Glutamatergic neuron (in vitro differentiated cells): ENCODE results near the gene COL2A1. TPM values are rescaled to one million over a fixed set of nuclear protein-coding genes. Genes with fewer than 3 reads are reported as not detected.

Experiments
- DNase-seq: peaks from one replicate; pipeline ENCODE4 v3.0.0; 2022
- H3K27ac Mint-ChIP-seq: one replicate; pipeline ENCODE4 v1.8.0; 2020; ENCODE audit warnings: mild to moderate bottlenecking, mixed read lengths, inconsistent platforms; ENCODE audit not compliant: unreplicated experiment
- H3K27me3 Mint-ChIP-seq: one replicate; pipeline ENCODE4 v1.8.0; 2020; ENCODE audit warnings: mild to moderate bottlenecking, moderate library complexity, mixed read lengths, inconsistent platforms; ENCODE audit not compliant: unreplicated experiment
- H3K36me3 Mint-ChIP-seq: one replicate; pipeline ENCODE4 v1.8.0; 2020; ENCODE audit warnings: mild to moderate bottlenecking, mixed read lengths, inconsistent platforms; ENCODE audit not compliant: unreplicated experiment
- H3K4me1 Mint-ChIP-seq: one replicate; pipeline ENCODE4 v1.8.0; 2020; ENCODE audit warnings: mild to moderate bottlenecking, low read depth, mixed read lengths, inconsistent platforms; ENCODE audit not compliant: unreplicated experiment
- H3K4me3 Mint-ChIP-seq: one replicate; pipeline ENCODE4 v1.8.0; 2020; ENCODE audit warnings: mild to moderate bottlenecking, mixed read lengths, inconsistent platforms; ENCODE audit not compliant: unreplicated experiment
- H3K9me3 Mint-ChIP-seq: one replicate; pipeline ENCODE4 v1.8.0; 2020; ENCODE audit warnings: mild to moderate bottlenecking, moderate library complexity, mixed read lengths, inconsistent platforms; ENCODE audit not compliant: unreplicated experiment
- CTCF ChIP-seq: fragments of 200-600 bp; sonication (generic); IDR thresholded peaks from one replicate; pipeline ENCODE4 v1.5.0; 2021; ENCODE audit not compliant: partially characterized antibody, unreplicated experiment
- total RNA-seq: library from RNA; stranded (reverse); fragmentation: NEBNext Ultra II Directional; extraction: Animal tissue kit (Norgen Biotek cat#: 25700); gene quantifications from one replicate; pipeline ENCODE4 v1.2.1, GENCODE V29; 2021; ENCODE audit not compliant: unreplicated experiment

COL2A1 gene
- total RNA-seq, 1 donor from 2014 or later: 0.34 TPM

GRCh38 chr12:47947341-47947740 lies 56.9 kb downstream of the COL2A1 start:
- no peak for TF ChIP-seq CTCF
- H3K27me3 Mint-ChIP-seq: peaks cover 13% of the 10 kb centered on the region
- no peaks in the 10 kb centered on the region for H3K4me1 Mint-ChIP-seq
- peaks cover 6% of the 10 kb centered on the region for H3K9me3 Mint-ChIP-seq
- no peak overlapping the region for H3K4me3 Mint-ChIP-seq
- H3K27ac Mint-ChIP-seq: no peak overlapping the region
- DNase-seq: no peak
- H3K36me3 Mint-ChIP-seq: no peaks in the 10 kb centered on the region

DNA sequence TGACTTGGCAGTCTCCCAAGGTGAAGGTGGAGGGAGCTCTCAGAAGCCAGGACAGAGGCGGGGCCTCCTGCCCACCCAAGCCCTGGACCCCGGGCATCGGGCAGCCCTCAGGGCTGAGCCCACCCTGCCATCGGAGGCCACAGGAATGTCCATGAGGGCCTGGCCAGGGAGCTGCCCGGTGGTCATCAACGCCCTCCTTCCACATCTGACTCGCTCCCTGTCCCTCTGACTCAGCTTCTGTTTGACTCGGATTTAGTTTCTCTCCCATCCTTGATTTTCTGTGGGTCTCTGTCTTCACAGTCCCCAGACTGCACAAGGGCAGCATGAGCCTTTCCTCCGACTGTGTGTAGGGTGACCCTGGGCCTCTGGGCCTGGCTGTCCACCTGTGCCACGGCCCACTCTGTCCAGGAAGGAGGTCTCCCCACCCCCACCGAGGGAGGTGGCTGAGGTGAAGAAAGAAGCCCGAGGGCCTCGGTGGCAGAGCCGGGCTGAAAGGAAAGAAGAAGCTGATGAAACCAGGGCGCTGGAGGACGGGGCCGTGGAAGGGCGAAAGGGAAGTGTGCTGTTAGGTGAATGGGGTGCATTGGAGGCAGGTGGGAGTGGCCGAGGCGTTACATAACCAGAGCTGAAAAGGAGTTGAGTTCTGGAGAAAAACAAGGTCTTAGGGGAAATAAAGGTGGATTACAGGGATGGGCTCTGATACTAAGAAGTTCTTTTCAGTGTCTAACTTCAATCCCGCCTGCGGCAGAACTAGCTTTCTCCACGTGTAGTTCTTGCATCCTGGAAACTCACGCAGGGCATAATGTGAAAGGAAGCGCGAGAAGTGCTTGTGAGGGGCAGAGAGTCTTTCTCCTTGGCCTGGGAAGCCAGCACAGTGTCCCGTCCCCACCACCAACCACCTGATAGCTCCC lies 57.6 kb downstream of the COL2A1 start:
- Mint-ChIP-seq H3K4me3 (no peak overlapping the region), H3K36me3 (no peaks in the 10 kb centered on the region), H3K4me1 (no peaks in the 10 kb centered on the region), H3K27ac (no peak overlapping the region), H3K27me3 (peaks cover 13% of the 10 kb centered on the region), H3K9me3 (peaks cover 6% of the 10 kb centered on the region)
- TF ChIP-seq CTCF: no peak
- no peak for DNase-seq

GRCh38 chr12:47945341-47945728 lies 58.9 kb downstream of the COL2A1 start:
- peaks cover 18% of the 10 kb centered on the region for H3K27me3 Mint-ChIP-seq
- DNase-seq: no peak
- no peak for TF ChIP-seq CTCF
- no peak overlapping the region for H3K27ac Mint-ChIP-seq
- no peaks in the 10 kb centered on the region for H3K4me1 Mint-ChIP-seq
- no peaks in the 10 kb centered on the region for H3K36me3 Mint-ChIP-seq
- H3K9me3 Mint-ChIP-seq: peaks cover 9% of the 10 kb centered on the region
- H3K4me3 Mint-ChIP-seq: no peak overlapping the region

DNA sequence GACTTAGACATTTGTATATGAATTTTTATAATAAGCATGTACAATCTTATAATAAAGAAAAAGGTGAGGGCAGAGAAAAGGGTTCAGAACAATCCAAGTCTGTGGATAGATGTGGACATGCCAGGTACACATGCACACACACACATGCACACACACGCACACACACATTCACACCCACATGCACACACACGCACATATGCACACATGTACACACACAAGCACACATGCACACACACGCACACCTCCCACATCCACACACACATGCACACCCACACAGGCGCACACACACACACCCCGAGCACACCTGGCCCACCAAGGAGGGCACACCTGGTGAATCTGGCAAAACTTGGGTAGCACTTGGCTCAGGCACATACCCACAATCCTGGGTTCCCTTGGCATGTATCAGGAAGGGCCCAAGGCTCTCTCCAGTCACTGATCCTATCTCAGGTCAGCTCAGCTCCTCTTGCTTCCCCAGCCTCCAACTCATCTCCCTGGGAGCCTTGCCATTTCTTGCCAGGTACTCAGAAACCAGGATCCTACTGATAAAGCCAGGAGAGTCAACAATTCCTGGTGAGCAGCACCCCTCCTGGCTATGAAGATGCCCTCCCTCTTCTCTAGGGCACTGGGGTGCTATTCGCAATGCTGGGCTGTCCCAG lies 59.5 kb downstream of the COL2A1 start:
- H3K27ac Mint-ChIP-seq: no peak overlapping the region
- TF ChIP-seq CTCF: no peak
- H3K9me3 Mint-ChIP-seq: peaks cover 9% of the 10 kb centered on the region
- DNase-seq: no peak
- no peak overlapping the region for H3K4me3 Mint-ChIP-seq
- no peaks in the 10 kb centered on the region for H3K4me1 Mint-ChIP-seq
- peaks cover 16% of the 10 kb centered on the region for H3K27me3 Mint-ChIP-seq
- no peaks in the 10 kb centered on the region for H3K36me3 Mint-ChIP-seq
